Effector memory CD4-positive, alpha-beta T cell (primary cell): ENCODE measurements around the gene MDH1B.

Source experiments
- DNase-seq, 3 donors: peaks; one replicate each; pipeline ENCODE4 v3.0.0-alpha.2; 2020
- H3K27ac ChIP-seq: 2 replicates; pipeline ENCODE4 v1.7.0; 2013; ENCODE audit warnings: mild to moderate bottlenecking, low read length, moderate library complexity; ENCODE audit not compliant: insufficient read depth, poor library complexity, severe bottlenecking
- H3K27me3 ChIP-seq: replicated peaks from 2 replicates; pipeline ENCODE4 v1.7.0; 2013; ENCODE audit warnings: mild to moderate bottlenecking, low read length; ENCODE audit not compliant: insufficient read depth, control insufficient read depth, poor library complexity, severe bottlenecking
- H3K36me3 ChIP-seq: 2 replicates; pipeline ENCODE4 v1.7.0; 2013; ENCODE audit warnings: mild to moderate bottlenecking, low read length, moderate library complexity; ENCODE audit not compliant: control insufficient read depth, insufficient read depth
- H3K4me1 ChIP-seq: 2 replicates; pipeline ENCODE4 v1.7.0; 2013; ENCODE audit warnings: low read length, mild to moderate bottlenecking; ENCODE audit not compliant: control insufficient read depth, insufficient read depth, poor library complexity, severe bottlenecking
- H3K4me3 ChIP-seq: 2 replicates; pipeline ENCODE4 v1.7.0; 2013; ENCODE audit warnings: low read length, low read depth, mild to moderate bottlenecking; ENCODE audit not compliant: insufficient read depth, poor library complexity, severe bottlenecking
- H3K9me3 ChIP-seq: 2 replicates; pipeline ENCODE4 v1.7.0; 2013; ENCODE audit warnings: mild to moderate bottlenecking, low read length, moderate library complexity; ENCODE audit not compliant: control insufficient read depth

MDH1B gene

DNA sequence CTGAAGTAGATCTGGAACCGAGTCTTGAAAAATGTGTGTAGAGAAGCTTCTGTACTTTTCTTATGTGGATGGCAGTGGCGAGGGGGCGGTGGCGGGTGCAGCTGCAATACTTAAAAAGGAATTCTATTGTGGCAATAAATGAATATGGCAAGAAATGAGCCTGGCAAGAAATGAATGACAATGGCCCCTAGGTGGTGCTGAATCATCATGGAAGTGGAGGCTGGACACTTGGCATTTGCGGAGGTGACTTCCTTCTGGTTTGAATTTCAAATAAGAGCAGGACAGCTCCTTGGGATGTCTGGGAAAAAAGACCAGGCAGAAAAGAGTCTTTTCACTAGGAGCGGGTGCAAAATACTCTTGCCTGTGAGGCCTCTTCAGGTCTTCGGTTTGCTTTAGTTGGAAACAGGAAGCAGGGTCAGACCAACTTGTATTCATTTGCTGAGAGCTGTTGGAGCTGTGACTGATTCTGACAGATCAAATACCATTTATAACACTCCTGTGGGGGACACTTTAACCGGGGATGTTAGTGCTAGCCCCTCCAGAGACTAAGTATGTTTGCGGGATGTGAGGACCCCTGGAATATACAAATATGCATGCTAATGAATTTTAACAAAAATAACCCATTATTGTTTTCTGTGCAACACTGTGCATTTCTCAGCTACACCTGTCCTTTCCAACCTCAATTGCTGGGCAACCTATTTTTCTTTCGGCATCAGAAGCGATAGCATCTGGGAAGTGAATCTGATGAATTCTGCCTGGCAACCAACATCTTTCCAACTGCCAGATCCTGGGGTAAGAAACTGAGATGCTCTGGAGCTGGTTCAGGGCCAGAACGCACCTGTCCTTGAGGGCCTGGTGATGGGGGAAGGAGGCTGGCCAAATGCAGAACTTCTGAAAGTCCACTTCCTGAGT is 35.6 kb upstream of the MDH1B start:
- Histone ChIP-seq H3K4me3 (no peak overlapping the region), H3K9me3 (no peaks in the 10 kb centered on the region), H3K4me1 (no peaks in the 10 kb centered on the region), H3K36me3 (peaks cover 4% of the 10 kb centered on the region), H3K27me3 (no peaks in the 10 kb centered on the region), H3K27ac (no peak overlapping the region)
- DNase-seq: peak in 2 of 3 donors; percentile 8 to 11

DNA sequence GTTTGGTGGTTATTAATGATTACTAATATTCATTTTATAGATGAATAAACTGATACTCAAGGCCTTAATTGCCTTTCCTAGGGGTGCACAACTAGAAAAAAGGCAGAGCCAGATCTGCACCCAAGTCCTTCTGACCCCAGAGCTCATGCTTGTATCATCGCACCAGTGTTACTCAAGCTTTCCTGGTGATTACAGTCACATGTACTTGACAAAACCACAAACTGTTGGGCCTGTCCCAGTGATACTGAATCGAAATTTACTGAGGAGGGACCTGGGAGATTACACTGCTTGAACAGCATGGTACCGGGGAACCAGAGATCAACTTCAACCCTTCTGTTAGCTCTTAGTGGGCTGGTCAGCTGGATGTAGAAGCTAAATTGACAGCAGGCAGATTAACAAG is 34.0 kb upstream of the MDH1B start:
- Histone ChIP-seq H3K4me1 (no peaks in the 10 kb centered on the region), H3K9me3 (no peaks in the 10 kb centered on the region), H3K36me3 (peaks cover 8% of the 10 kb centered on the region), H3K4me3 (no peak overlapping the region), H3K27me3 (no peaks in the 10 kb centered on the region), H3K27ac (no peak overlapping the region)
- DNase-seq: no peak

- DNase-seq: no peak
- Histone ChIP-seq H3K4me1 (no peaks in the 10 kb centered on the region), H3K4me3 (no peak overlapping the region), H3K27me3 (no peaks in the 10 kb centered on the region), H3K27ac (no peak overlapping the region), H3K9me3 (no peaks in the 10 kb centered on the region), H3K36me3 (peaks cover 8% of the 10 kb centered on the region)
Measured at GRCh38 chr2:206798000-206798399, 32.9 kb upstream of the MDH1B start.

- H3K27ac ChIP-seq: no peak overlapping the region
Measured at GRCh38 chr2:206797376-206797775, 32.2 kb upstream of the MDH1B start.

DNA sequence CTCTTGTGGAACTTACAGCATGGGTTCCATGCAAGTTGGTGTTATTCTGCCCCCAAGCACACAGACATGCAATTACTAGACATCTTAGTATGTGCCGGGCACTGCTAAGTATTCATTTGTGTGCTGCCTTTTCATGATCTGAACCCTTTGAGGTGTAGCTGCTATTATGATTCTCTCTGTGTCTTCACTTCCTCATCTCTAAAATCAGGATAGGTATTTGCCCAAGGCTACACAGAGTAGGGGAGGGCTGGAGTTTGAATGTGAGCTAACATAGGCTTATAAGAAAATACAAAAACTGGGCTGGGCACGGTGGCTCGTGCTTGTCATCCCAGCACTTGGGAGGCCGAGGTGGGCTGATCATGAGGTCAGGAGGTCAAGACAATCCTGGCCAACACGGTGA is 27.5 kb upstream of the MDH1B start:
- no peaks in the 10 kb centered on the region for H3K27me3 ChIP-seq
- no peaks in the 10 kb centered on the region for H3K4me1 ChIP-seq
- H3K9me3 ChIP-seq: no peaks in the 10 kb centered on the region
- H3K27ac ChIP-seq: no peak overlapping the region
- H3K36me3 ChIP-seq: peaks cover 59% of the 10 kb centered on the region
- DNase-seq: no peak
- H3K4me3 ChIP-seq: no peak overlapping the region

More at GRCh38 chr2:206797376-206797775, 32.2 kb upstream of the MDH1B start:
- H3K4me3 ChIP-seq: no peak overlapping the region
- no peaks in the 10 kb centered on the region for H3K4me1 ChIP-seq
- H3K36me3 ChIP-seq: peaks cover 12% of the 10 kb centered on the region
- no peaks in the 10 kb centered on the region for H3K27me3 ChIP-seq
- no peak for DNase-seq
- no peaks in the 10 kb centered on the region for H3K9me3 ChIP-seq

- peaks cover 70% of the 10 kb centered on the region for H3K36me3 ChIP-seq
- no peaks in the 10 kb centered on the region for H3K4me1 ChIP-seq
- no peaks in the 10 kb centered on the region for H3K27me3 ChIP-seq
- H3K4me3 ChIP-seq: no peak overlapping the region
- DNase-seq: no peak
- H3K9me3 ChIP-seq: no peaks in the 10 kb centered on the region
- no peak overlapping the region for H3K27ac ChIP-seq
Measured at GRCh38 chr2:206790311-206790935, 25.3 kb upstream of the MDH1B start.

- no peaks in the 10 kb centered on the region for H3K9me3 ChIP-seq
- peaks cover 83% of the 10 kb centered on the region for H3K36me3 ChIP-seq
- DNase-seq: no peak
- H3K4me3 ChIP-seq: no peak overlapping the region
- H3K4me1 ChIP-seq: no peaks in the 10 kb centered on the region
- no peaks in the 10 kb centered on the region for H3K27me3 ChIP-seq
- H3K27ac ChIP-seq: no peak overlapping the region
Measured at GRCh38 chr2:206784559-206785353, 19.6 kb upstream of the MDH1B start.

DNA sequence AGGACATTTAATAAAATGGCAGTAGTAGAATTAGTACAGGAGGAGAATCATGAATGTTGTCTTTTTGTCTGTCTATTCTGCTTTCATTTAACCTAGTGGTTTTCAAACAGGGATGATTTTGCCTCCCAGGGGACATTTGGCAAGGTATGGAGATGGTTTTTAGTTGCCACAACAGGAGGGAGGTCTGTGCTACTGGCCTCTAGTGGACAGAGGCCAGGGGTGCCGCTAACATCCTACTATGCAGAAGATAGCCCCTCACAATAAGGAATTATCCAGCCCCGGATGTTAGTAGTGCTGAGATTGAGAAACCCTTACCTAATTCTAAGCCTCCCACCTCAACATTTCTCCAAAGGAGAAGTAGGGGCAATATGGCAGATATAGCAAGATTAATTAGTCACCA is 18.6 kb upstream of the MDH1B start:
- Histone ChIP-seq H3K4me1 (no peaks in the 10 kb centered on the region), H3K27ac (no peak overlapping the region), H3K9me3 (no peaks in the 10 kb centered on the region), H3K36me3 (peaks cover 83% of the 10 kb centered on the region), H3K4me3 (no peak overlapping the region), H3K27me3 (no peaks in the 10 kb centered on the region)
- DNase-seq: no peak

GRCh38 chr2:206780671-206781070 is 15.5 kb upstream of the MDH1B start:
- H3K36me3 ChIP-seq: peaks cover 74% of the 10 kb centered on the region

More at GRCh38 chr2:206780671-206781070, 15.5 kb upstream of the MDH1B start:
- H3K9me3 ChIP-seq: no peaks in the 10 kb centered on the region
- H3K27ac ChIP-seq: no peak overlapping the region
- no peaks in the 10 kb centered on the region for H3K27me3 ChIP-seq
- no peaks in the 10 kb centered on the region for H3K4me1 ChIP-seq
- DNase-seq: no peak
- no peak overlapping the region for H3K4me3 ChIP-seq
